Measurements from ENCODE around the gene GPER1. TPM values are rescaled to one million over a fixed set of nuclear protein-coding genes. Genes with fewer than 3 reads are reported as not detected.

The GPER1 gene
- total RNA-seq, result 1.00 and 1.5 TPM in 2 replicates

GRCh38 chr7:1087952-1088920 lies at the start of gene GPER1:
TSS of gene GPER1 (plus strand) at chr7:1088113. CDS start at chr7:1091729, 3,616 bp downstream.

GRCh38 chr7:1044189-1045068 lies 43.5 kb upstream of the GPER1 start, which contains the start of gene GPR146:
TSS of gene GPR146 (plus strand) at chr7:1044546. CDS start at chr7:1057516, 12,970 bp downstream.

Other genes with a start within 250 kb of the GPER1 start
- gene GET4, start 211.6 kb upstream of the GPER1 start, total RNA-seq, result 16.1 and 19.7 TPM in 2 replicates
- gene ADAP1, start 133.4 kb upstream of the GPER1 start, total RNA-seq, result 9.1 and 9.2 TPM in 2 replicates
- gene COX19, start 112.6 kb upstream of the GPER1 start, total RNA-seq, result 9.5 and 9.6 TPM in 2 replicates
- gene CYP2W1, start 104.9 kb upstream of the GPER1 start, total RNA-seq, result 0.09 and 0.14 TPM in 2 replicates
- gene GPR146, start 43.6 kb upstream of the GPER1 start, total RNA-seq, result 1.00 and 5.8 TPM in 2 replicates
- 21.0 and 30.0 TPM in 2 replicates for gene ZFAND2A, start 72.1 kb downstream of the GPER1 start, total RNA-seq
- not detected in 2 replicates for gene UNCX, start 144.8 kb downstream of the GPER1 start, total RNA-seq

Measured in smooth muscle cell of bladder (primary cell).